ENCODE measurements around the gene RAB10. TPM values are rescaled to one million over a fixed set of nuclear protein-coding genes. Genes with fewer than 3 reads are reported as not detected.
"Not testable (repeated sequence)": the region's sequence is repeated elsewhere in the genome, so short reads cannot be mapped to it uniquely, and the experiment has no call there.

Gene RAB10
- total and polyA plus RNA-seq, 5 donors from 2014 or later, result 40.8 to 132 (median 112) TPM

- H3K36me3 ChIP-seq (ENCODE audit: control insufficient read depth, insufficient read depth, low read length), result peaks cover 31% of the 10 kb centered on the region
- not testable (repeated sequence) for H3K9me3 Mint-ChIP-seq; ATAC-seq (ENCODE audit: low read depth in 2 of 2); H3K27ac ChIP-seq (ENCODE audit: insufficient read depth, low read length, poor library complexity, severe bottlenecking); H3K9me3 ChIP-seq (ENCODE audit: control insufficient read depth in 2 of 2, low read length in 2 of 2); H3K27ac Mint-ChIP-seq; H3K4me1 ChIP-seq (ENCODE audit: control insufficient read depth, insufficient read depth, low read length, poor library complexity, severe bottlenecking); DNase-seq; H3K4me3 ChIP-seq (ENCODE audit: low read depth, low read length); H3K4me3 Mint-ChIP-seq; H3K27me3 Mint-ChIP-seq; H3K27me3 ChIP-seq (ENCODE audit: control insufficient read depth, insufficient read depth, low read length)
- H3K36me3 Mint-ChIP-seq, result peaks cover 25% of the 10 kb centered on the region
- peaks cover 17 to 29% (median 23%) of the 10 kb centered on the region in 4 donors for H3K4me1 Mint-ChIP-seq
Measured at GRCh38 chr2:26108701-26109100, 74.8 kb downstream of the RAB10 start.

- Histone ChIP-seq H3K36me3 (ENCODE audit: control insufficient read depth, insufficient read depth, low read length) (peaks cover 24% of the 10 kb centered on the region), H3K9me3 (ENCODE audit: control insufficient read depth in 2 of 2, low read length in 2 of 2) (no peaks in the 10 kb centered on the region), H3K27ac (ENCODE audit: insufficient read depth, low read length, poor library complexity, severe bottlenecking) (no peak overlapping the region), H3K4me3 (ENCODE audit: low read depth, low read length) (no peak overlapping the region), H3K27me3 (ENCODE audit: control insufficient read depth, insufficient read depth, low read length) (no peaks in the 10 kb centered on the region), H3K4me1 (ENCODE audit: control insufficient read depth, insufficient read depth, low read length, poor library complexity, severe bottlenecking) (no peaks in the 10 kb centered on the region)
- no peak for ATAC-seq (ENCODE audit: low read depth in 2 of 2)
- H3K36me3 Mint-ChIP-seq, result peaks cover 28% of the 10 kb centered on the region
- H3K4me3 Mint-ChIP-seq, result no peak overlapping the region
- H3K27me3 Mint-ChIP-seq, result no peaks in the 10 kb centered on the region
- peak overlapping the region in 2 of 3 donors; percentile 44 to 86 for H3K27ac Mint-ChIP-seq
- H3K9me3 Mint-ChIP-seq, result no peaks in the 10 kb centered on the region
- peaks cover 20 to 30% (median 24%) of the 10 kb centered on the region in 4 donors for H3K4me1 Mint-ChIP-seq
- DNase-seq, result no peak
Measured at GRCh38 chr2:26112201-26112600, 78.3 kb downstream of the RAB10 start.

- no peaks in the 10 kb centered on the region for H3K9me3 Mint-ChIP-seq
- H3K27me3 Mint-ChIP-seq, result no peaks in the 10 kb centered on the region
- H3K27me3 ChIP-seq (ENCODE audit: control insufficient read depth, insufficient read depth, low read length), result no peaks in the 10 kb centered on the region
- H3K4me3 ChIP-seq (ENCODE audit: low read depth, low read length), result no peak overlapping the region
- ATAC-seq (ENCODE audit: low read depth in 2 of 2) (no peak), DNase-seq (peak in 1 of 3 donors; percentile 13)
- no peaks in the 10 kb centered on the region for H3K9me3 ChIP-seq (ENCODE audit: control insufficient read depth in 2 of 2, low read length in 2 of 2)
- H3K36me3 Mint-ChIP-seq, result peaks cover 33% of the 10 kb centered on the region
- no peak overlapping the region for H3K4me3 Mint-ChIP-seq
- peaks cover 24% of the 10 kb centered on the region for H3K36me3 ChIP-seq (ENCODE audit: control insufficient read depth, insufficient read depth, low read length)
- no peak overlapping the region for H3K27ac ChIP-seq (ENCODE audit: insufficient read depth, low read length, poor library complexity, severe bottlenecking)
- no peaks in the 10 kb centered on the region for H3K4me1 ChIP-seq (ENCODE audit: control insufficient read depth, insufficient read depth, low read length, poor library complexity, severe bottlenecking)
- H3K27ac Mint-ChIP-seq, result no peak overlapping the region
- H3K4me1 Mint-ChIP-seq, result peaks cover 21 to 36% (median 27%) of the 10 kb centered on the region in 4 donors
Measured at GRCh38 chr2:26114151-26114550, 80.3 kb downstream of the RAB10 start.

GRCh38 chr2:26118682-26119081 is 84.8 kb downstream of the RAB10 start:
- Histone ChIP-seq H3K9me3 (ENCODE audit: control insufficient read depth in 2 of 2, low read length in 2 of 2) (no peaks in the 10 kb centered on the region), H3K36me3 (ENCODE audit: control insufficient read depth, insufficient read depth, low read length) (no peaks in the 10 kb centered on the region), H3K27me3 (ENCODE audit: control insufficient read depth, insufficient read depth, low read length) (no peaks in the 10 kb centered on the region), H3K4me1 (ENCODE audit: control insufficient read depth, insufficient read depth, low read length, poor library complexity, severe bottlenecking) (no peaks in the 10 kb centered on the region), H3K27ac (ENCODE audit: insufficient read depth, low read length, poor library complexity, severe bottlenecking) (no peak overlapping the region), H3K4me3 (ENCODE audit: low read depth, low read length) (no peak overlapping the region)
- Mint-ChIP-seq H3K27ac (no peak overlapping the region), H3K27me3 (no peaks in the 10 kb centered on the region), H3K4me3 (peak overlapping the region in 1 of 4 donors; percentile 14), H3K4me1 (peaks cover 22 to 56% (median 30%) of the 10 kb centered on the region in 4 donors), H3K9me3 (peaks cover 0 to 2% (median 0%) of the 10 kb centered on the region in 7 donors), H3K36me3 (peaks cover 19% of the 10 kb centered on the region)
- ATAC-seq (ENCODE audit: low read depth in 2 of 2) (no peak), DNase-seq (no peak)

GRCh38 chr2:26119521-26119920 is 85.6 kb downstream of the RAB10 start:
- H3K27me3 ChIP-seq (ENCODE audit: control insufficient read depth, insufficient read depth, low read length), result no peaks in the 10 kb centered on the region
- DNase-seq (no peak), ATAC-seq (ENCODE audit: low read depth in 2 of 2) (no peak)
- no peak overlapping the region for H3K4me3 Mint-ChIP-seq
- no peak overlapping the region for H3K27ac Mint-ChIP-seq
- H3K9me3 ChIP-seq (ENCODE audit: control insufficient read depth in 2 of 2, low read length in 2 of 2), result no peaks in the 10 kb centered on the region
- peaks cover 14% of the 10 kb centered on the region for H3K36me3 Mint-ChIP-seq
- no peak overlapping the region for H3K27ac ChIP-seq (ENCODE audit: insufficient read depth, low read length, poor library complexity, severe bottlenecking)
- H3K4me3 ChIP-seq (ENCODE audit: low read depth, low read length), result no peak overlapping the region
- no peaks in the 10 kb centered on the region for H3K27me3 Mint-ChIP-seq
- H3K9me3 Mint-ChIP-seq, result peaks cover 0 to 2% (median 0%) of the 10 kb centered on the region in 7 donors
- H3K4me1 Mint-ChIP-seq, result peaks cover 19 to 51% (median 29%) of the 10 kb centered on the region in 4 donors
- no peaks in the 10 kb centered on the region for H3K36me3 ChIP-seq (ENCODE audit: control insufficient read depth, insufficient read depth, low read length)
- no peaks in the 10 kb centered on the region for H3K4me1 ChIP-seq (ENCODE audit: control insufficient read depth, insufficient read depth, low read length, poor library complexity, severe bottlenecking)

- no peak for DNase-seq
- peaks cover 5% of the 10 kb centered on the region for H3K36me3 ChIP-seq (ENCODE audit: control insufficient read depth, insufficient read depth, low read length)
- Mint-ChIP-seq H3K4me1 (peaks cover 14 to 44% (median 31%) of the 10 kb centered on the region in 4 donors), H3K27me3 (no peaks in the 10 kb centered on the region), H3K4me3 (no peak overlapping the region), H3K9me3 (peaks cover 0 to 2% (median 0%) of the 10 kb centered on the region in 7 donors), H3K27ac (peak overlapping the region in 2 of 3 donors; percentile 18 to 88), H3K36me3 (peaks cover 8% of the 10 kb centered on the region)
- H3K27me3 ChIP-seq (ENCODE audit: control insufficient read depth, insufficient read depth, low read length), result no peaks in the 10 kb centered on the region
- H3K4me3 ChIP-seq (ENCODE audit: low read depth, low read length), result no peak overlapping the region
- H3K4me1 ChIP-seq (ENCODE audit: control insufficient read depth, insufficient read depth, low read length, poor library complexity, severe bottlenecking), result peaks cover 9% of the 10 kb centered on the region
- ATAC-seq (ENCODE audit: low read depth in 2 of 2), result no peak
- H3K9me3 ChIP-seq (ENCODE audit: control insufficient read depth in 2 of 2, low read length in 2 of 2), result no peaks in the 10 kb centered on the region
- no peak overlapping the region for H3K27ac ChIP-seq (ENCODE audit: insufficient read depth, low read length, poor library complexity, severe bottlenecking)
Measured at GRCh38 chr2:26122630-26123029, 88.7 kb downstream of the RAB10 start.

GRCh38 chr2:26123426-26123825 is 89.5 kb downstream of the RAB10 start:
- Mint-ChIP-seq H3K9me3 (peaks cover 0 to 2% (median 0%) of the 10 kb centered on the region in 7 donors), H3K4me3 (no peak overlapping the region), H3K27ac (peak overlapping the region in 1 of 3 donors; percentile 1), H3K36me3 (peaks cover 8% of the 10 kb centered on the region), H3K4me1 (peaks cover 13 to 40% (median 33%) of the 10 kb centered on the region in 4 donors), H3K27me3 (no peaks in the 10 kb centered on the region)
- no peak overlapping the region for H3K4me3 ChIP-seq (ENCODE audit: low read depth, low read length)
- no peaks in the 10 kb centered on the region for H3K9me3 ChIP-seq (ENCODE audit: control insufficient read depth in 2 of 2, low read length in 2 of 2)
- no peak for ATAC-seq (ENCODE audit: low read depth in 2 of 2)
- H3K4me1 ChIP-seq (ENCODE audit: control insufficient read depth, insufficient read depth, low read length, poor library complexity, severe bottlenecking), result peaks cover 9% of the 10 kb centered on the region
- no peaks in the 10 kb centered on the region for H3K27me3 ChIP-seq (ENCODE audit: control insufficient read depth, insufficient read depth, low read length)
- peaks cover 12% of the 10 kb centered on the region for H3K36me3 ChIP-seq (ENCODE audit: control insufficient read depth, insufficient read depth, low read length)
- H3K27ac ChIP-seq (ENCODE audit: insufficient read depth, low read length, poor library complexity, severe bottlenecking), result no peak overlapping the region
- DNase-seq, result no peak

- DNase-seq, result no peak
- Mint-ChIP-seq H3K9me3 (peaks cover 0 to 2% (median 0%) of the 10 kb centered on the region in 7 donors), H3K4me3 (no peak overlapping the region), H3K27ac (peak overlapping the region in 1 of 3 donors; percentile 62), H3K4me1 (peaks cover 11 to 35% (median 32%) of the 10 kb centered on the region in 4 donors), H3K36me3 (peaks cover 12% of the 10 kb centered on the region), H3K27me3 (no peaks in the 10 kb centered on the region)
- ATAC-seq (ENCODE audit: low read depth in 2 of 2), result no peak
- H3K9me3 ChIP-seq (ENCODE audit: control insufficient read depth in 2 of 2, low read length in 2 of 2), result no peaks in the 10 kb centered on the region
- no peak overlapping the region for H3K4me3 ChIP-seq (ENCODE audit: low read depth, low read length)
- peaks cover 9% of the 10 kb centered on the region for H3K4me1 ChIP-seq (ENCODE audit: control insufficient read depth, insufficient read depth, low read length, poor library complexity, severe bottlenecking)
- H3K36me3 ChIP-seq (ENCODE audit: control insufficient read depth, insufficient read depth, low read length), result peaks cover 21% of the 10 kb centered on the region
- H3K27ac ChIP-seq (ENCODE audit: insufficient read depth, low read length, poor library complexity, severe bottlenecking), result no peak overlapping the region
- H3K27me3 ChIP-seq (ENCODE audit: control insufficient read depth, insufficient read depth, low read length), result no peaks in the 10 kb centered on the region
Measured at GRCh38 chr2:26126074-26126473, 92.2 kb downstream of the RAB10 start.

Data from CD4-positive, CD25-positive, alpha-beta regulatory T cell (primary cell).